H1 (cell line): ENCODE results near the gene ARFGEF3. TPM values are rescaled to one million over a fixed set of nuclear protein-coding genes. Genes with fewer than 3 reads are reported as not detected.

Experiments
- CHD2 ChIP-seq: IDR thresholded peaks from 2 replicates; pipeline ENCODE4 v1.6.1; 2012; ENCODE audit warnings: low read length, improper control_type of control experiment
- CREB1 ChIP-seq: IDR thresholded peaks from 2 replicates; pipeline ENCODE4 v1.6.1; 2012; ENCODE audit warnings: inconsistent platforms
- HDAC6 ChIP-seq: IDR thresholded peaks from one replicate; pipeline ENCODE4 v1.7.1; 2012; ENCODE audit warnings: low read depth, mild to moderate bottlenecking, inconsistent platforms, low read length, moderate library complexity
- KDM1A ChIP-seq: fragments of 200-600, 300-600 bp; sonication (generic); IDR thresholded peaks from 2 replicates; pipeline ENCODE4 v1.7.1; 2016; ENCODE audit warnings: mild to moderate bottlenecking, low read length, borderline replicate concordance
- NRF1 ChIP-seq: IDR thresholded peaks from 2 replicates; pipeline ENCODE4 v1.6.1; 2011; ENCODE audit warnings: mild to moderate bottlenecking, low read depth, low read length, improper control_type of control experiment
- POLR2A ChIP-seq, 2 experiments: IDR thresholded peaks; 1 replicate in 1 of 2; 2 replicates in 1 of 2; pipeline ENCODE4 v1.6.1; 2011; ENCODE audit warnings: low read depth in 2 of 2, low read length in 2 of 2, mild to moderate bottlenecking in 2 of 2; ENCODE audit errors: control extremely low read depth in 1 of 2
- RFX5 ChIP-seq: IDR thresholded peaks from 2 replicates; pipeline ENCODE4 v1.6.1; 2011; ENCODE audit warnings: low read depth, low read length, improper control_type of control experiment, borderline replicate concordance
- RXRA ChIP-seq: IDR thresholded peaks from 2 replicates; pipeline ENCODE4 v1.6.1; 2011; ENCODE audit warnings: low read depth, mild to moderate bottlenecking, low read length, moderate library complexity; ENCODE audit not compliant: insufficient read depth
- SUZ12 ChIP-seq: fragments of 200-600 bp; sonication (generic); IDR thresholded peaks from 2 replicates; pipeline ENCODE4 v1.6.1; 2012; ENCODE audit warnings: mild to moderate bottlenecking, inconsistent platforms, low read length, moderate library complexity, mixed read lengths
- TAF1 ChIP-seq: IDR thresholded peaks from 2 replicates; pipeline ENCODE4 v1.6.1; 2011; ENCODE audit warnings: mild to moderate bottlenecking, low read depth, low read length
- TCF12 ChIP-seq: IDR thresholded peaks from 2 replicates; pipeline ENCODE4 v1.6.1; 2011; ENCODE audit warnings: low read depth, mild to moderate bottlenecking, low read length
- ZNF274 ChIP-seq: IDR thresholded peaks from 2 replicates; pipeline ENCODE4 v1.7.0; 2012; ENCODE audit warnings: low read length, borderline replicate concordance; ENCODE audit errors: extremely low read depth
- polyA plus RNA-seq, 7 experiments: library from polyadenylated mRNA; depleted of rRNA in 3 of 7; stranded (reverse) in 5 of 7; unstranded in 2 of 7; fragments of >200 nt in 5 of 7; fragments of 200-250 nt in 2 of 7; gene quantifications; 1 replicate in 5 of 7; 2 replicates in 1 of 7; 4 replicates in 1 of 7; pipeline versions ENCODE4 v1.2.1 to v1.2.3, GENCODE V29; 2011 to 2013; ENCODE audit warnings: missing spikeins in 2 of 7, mixed read lengths in 2 of 7
- total RNA-seq: library from RNA; stranded (reverse); fragmentation: NEBNext Ultra II Directional; extraction: Animal tissue kit (Norgen Biotek cat#: 25700); gene quantifications from 2 replicates; pipeline ENCODE4 v1.2.1, GENCODE V29; 2021
- TF ChIP-seq, protein P1 (sequence below): fragments of 300-600 bp; sonication (generic); IDR thresholded peaks from 2 replicates; pipeline ENCODE4 v1.7.1; 2012; ENCODE audit warnings: low read length, moderate library complexity, mild to moderate bottlenecking, inconsistent platforms; ENCODE audit not compliant: insufficient replicate concordance
- TF ChIP-seq, protein P2 (sequence below): IDR thresholded peaks from 2 replicates; pipeline ENCODE4 v1.6.1; 2012; ENCODE audit warnings: inconsistent platforms

ARFGEF3 gene
- total and polyA plus RNA-seq, 2 of the 8 experiments (the other 6 are each of a cell fraction or from before 2014, with no cell fraction given) = 5.8 to 23.2 TPM

DNA sequence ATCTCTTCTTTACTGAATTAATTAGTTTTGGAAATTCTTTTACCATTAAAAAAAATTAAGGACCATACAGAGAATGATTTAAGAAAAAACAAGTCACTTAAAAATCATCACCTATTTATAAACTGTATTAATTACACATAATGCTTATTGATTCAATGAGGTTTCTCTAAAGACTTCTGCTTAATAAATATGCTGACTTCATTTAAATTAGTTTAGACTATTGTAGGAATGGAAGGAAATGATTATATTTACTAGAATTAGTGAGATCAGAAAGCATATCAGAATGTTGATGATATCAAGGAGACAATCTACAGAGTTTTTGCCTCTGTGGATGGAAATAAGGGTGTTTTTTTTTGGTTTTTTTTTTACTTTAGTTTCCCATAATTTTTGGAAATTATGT is 181.4 kb downstream of the ARFGEF3 start (continued):
- TF ChIP-seq, protein P1, sequence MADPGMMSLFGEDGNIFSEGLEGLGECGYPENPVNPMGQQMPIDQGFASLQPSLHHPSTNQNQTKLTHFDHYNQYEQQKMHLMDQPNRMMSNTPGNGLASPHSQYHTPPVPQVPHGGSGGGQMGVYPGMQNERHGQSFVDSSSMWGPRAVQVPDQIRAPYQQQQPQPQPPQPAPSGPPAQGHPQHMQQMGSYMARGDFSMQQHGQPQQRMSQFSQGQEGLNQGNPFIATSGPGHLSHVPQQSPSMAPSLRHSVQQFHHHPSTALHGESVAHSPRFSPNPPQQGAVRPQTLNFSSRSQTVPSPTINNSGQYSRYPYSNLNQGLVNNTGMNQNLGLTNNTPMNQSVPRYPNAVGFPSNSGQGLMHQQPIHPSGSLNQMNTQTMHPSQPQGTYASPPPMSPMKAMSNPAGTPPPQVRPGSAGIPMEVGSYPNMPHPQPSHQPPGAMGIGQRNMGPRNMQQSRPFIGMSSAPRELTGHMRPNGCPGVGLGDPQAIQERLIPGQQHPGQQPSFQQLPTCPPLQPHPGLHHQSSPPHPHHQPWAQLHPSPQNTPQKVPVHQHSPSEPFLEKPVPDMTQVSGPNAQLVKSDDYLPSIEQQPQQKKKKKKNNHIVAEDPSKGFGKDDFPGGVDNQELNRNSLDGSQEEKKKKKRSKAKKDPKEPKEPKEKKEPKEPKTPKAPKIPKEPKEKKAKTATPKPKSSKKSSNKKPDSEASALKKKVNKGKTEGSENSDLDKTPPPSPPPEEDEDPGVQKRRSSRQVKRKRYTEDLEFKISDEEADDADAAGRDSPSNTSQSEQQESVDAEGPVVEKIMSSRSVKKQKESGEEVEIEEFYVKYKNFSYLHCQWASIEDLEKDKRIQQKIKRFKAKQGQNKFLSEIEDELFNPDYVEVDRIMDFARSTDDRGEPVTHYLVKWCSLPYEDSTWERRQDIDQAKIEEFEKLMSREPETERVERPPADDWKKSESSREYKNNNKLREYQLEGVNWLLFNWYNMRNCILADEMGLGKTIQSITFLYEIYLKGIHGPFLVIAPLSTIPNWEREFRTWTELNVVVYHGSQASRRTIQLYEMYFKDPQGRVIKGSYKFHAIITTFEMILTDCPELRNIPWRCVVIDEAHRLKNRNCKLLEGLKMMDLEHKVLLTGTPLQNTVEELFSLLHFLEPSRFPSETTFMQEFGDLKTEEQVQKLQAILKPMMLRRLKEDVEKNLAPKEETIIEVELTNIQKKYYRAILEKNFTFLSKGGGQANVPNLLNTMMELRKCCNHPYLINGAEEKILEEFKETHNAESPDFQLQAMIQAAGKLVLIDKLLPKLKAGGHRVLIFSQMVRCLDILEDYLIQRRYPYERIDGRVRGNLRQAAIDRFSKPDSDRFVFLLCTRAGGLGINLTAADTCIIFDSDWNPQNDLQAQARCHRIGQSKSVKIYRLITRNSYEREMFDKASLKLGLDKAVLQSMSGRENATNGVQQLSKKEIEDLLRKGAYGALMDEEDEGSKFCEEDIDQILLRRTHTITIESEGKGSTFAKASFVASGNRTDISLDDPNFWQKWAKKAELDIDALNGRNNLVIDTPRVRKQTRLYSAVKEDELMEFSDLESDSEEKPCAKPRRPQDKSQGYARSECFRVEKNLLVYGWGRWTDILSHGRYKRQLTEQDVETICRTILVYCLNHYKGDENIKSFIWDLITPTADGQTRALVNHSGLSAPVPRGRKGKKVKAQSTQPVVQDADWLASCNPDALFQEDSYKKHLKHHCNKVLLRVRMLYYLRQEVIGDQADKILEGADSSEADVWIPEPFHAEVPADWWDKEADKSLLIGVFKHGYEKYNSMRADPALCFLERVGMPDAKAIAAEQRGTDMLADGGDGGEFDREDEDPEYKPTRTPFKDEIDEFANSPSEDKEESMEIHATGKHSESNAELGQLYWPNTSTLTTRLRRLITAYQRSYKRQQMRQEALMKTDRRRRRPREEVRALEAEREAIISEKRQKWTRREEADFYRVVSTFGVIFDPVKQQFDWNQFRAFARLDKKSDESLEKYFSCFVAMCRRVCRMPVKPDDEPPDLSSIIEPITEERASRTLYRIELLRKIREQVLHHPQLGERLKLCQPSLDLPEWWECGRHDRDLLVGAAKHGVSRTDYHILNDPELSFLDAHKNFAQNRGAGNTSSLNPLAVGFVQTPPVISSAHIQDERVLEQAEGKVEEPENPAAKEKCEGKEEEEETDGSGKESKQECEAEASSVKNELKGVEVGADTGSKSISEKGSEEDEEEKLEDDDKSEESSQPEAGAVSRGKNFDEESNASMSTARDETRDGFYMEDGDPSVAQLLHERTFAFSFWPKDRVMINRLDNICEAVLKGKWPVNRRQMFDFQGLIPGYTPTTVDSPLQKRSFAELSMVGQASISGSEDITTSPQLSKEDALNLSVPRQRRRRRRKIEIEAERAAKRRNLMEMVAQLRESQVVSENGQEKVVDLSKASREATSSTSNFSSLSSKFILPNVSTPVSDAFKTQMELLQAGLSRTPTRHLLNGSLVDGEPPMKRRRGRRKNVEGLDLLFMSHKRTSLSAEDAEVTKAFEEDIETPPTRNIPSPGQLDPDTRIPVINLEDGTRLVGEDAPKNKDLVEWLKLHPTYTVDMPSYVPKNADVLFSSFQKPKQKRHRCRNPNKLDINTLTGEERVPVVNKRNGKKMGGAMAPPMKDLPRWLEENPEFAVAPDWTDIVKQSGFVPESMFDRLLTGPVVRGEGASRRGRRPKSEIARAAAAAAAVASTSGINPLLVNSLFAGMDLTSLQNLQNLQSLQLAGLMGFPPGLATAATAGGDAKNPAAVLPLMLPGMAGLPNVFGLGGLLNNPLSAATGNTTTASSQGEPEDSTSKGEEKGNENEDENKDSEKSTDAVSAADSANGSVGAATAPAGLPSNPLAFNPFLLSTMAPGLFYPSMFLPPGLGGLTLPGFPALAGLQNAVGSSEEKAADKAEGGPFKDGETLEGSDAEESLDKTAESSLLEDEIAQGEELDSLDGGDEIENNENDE = no peak
- TF ChIP-seq RFX5 = no peak
- no peak for TF ChIP-seq KDM1A
- TF ChIP-seq HDAC6 = no peak
- TF ChIP-seq RXRA = no peak
- TF ChIP-seq TCF12 = no peak
- no peak for TF ChIP-seq TAF1
- no peak for TF ChIP-seq ZNF274
- TF ChIP-seq NRF1 = no peak
- TF ChIP-seq POLR2A (IDR thresholded peaks at IDR 0.05; ENCODE audit: control extremely low read depth in 1 of 2, low read depth in 2 of 2, low read length in 2 of 2) = no peak
- TF ChIP-seq, protein P2, sequence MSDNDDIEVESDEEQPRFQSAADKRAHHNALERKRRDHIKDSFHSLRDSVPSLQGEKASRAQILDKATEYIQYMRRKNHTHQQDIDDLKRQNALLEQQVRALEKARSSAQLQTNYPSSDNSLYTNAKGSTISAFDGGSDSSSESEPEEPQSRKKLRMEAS = no peak
- no peak for TF ChIP-seq CREB1
- TF ChIP-seq CHD2 = no peak
- TF ChIP-seq SUZ12 = no peak
